HUES6 (cell line): ENCODE results near the gene DEGS1.

Experiments
- H3K27ac ChIP-seq: 2 replicates; pipeline ENCODE4 v1.7.0; 2013; ENCODE audit warnings: low read depth, mild to moderate bottlenecking, low read length, inconsistent platforms
- H3K27me3 ChIP-seq: 2 replicates; pipeline ENCODE4 v1.6.1; 2013; ENCODE audit warnings: low read length; ENCODE audit not compliant: control insufficient read depth, insufficient read depth
- H3K36me3 ChIP-seq: 2 replicates; pipeline ENCODE4 v1.6.1; 2013; ENCODE audit warnings: low read length; ENCODE audit not compliant: control insufficient read depth, insufficient read depth
- H3K4me1 ChIP-seq: 2 replicates; pipeline ENCODE4 v1.6.1; 2013; ENCODE audit warnings: low read length; ENCODE audit not compliant: control insufficient read depth, insufficient read depth
- H3K4me3 ChIP-seq: 2 replicates; pipeline ENCODE4 v1.5.1; 2013; ENCODE audit warnings: low read depth, low read length
- H3K9ac ChIP-seq: one replicate; pipeline ENCODE4 v1.6.1; 2013; ENCODE audit warnings: mild to moderate bottlenecking, low read length
- H3K9me3 ChIP-seq: 2 replicates; pipeline ENCODE4 v1.6.1; 2013; ENCODE audit warnings: low read depth, low read length; ENCODE audit not compliant: control insufficient read depth, insufficient read depth

Gene DEGS1

DNA sequence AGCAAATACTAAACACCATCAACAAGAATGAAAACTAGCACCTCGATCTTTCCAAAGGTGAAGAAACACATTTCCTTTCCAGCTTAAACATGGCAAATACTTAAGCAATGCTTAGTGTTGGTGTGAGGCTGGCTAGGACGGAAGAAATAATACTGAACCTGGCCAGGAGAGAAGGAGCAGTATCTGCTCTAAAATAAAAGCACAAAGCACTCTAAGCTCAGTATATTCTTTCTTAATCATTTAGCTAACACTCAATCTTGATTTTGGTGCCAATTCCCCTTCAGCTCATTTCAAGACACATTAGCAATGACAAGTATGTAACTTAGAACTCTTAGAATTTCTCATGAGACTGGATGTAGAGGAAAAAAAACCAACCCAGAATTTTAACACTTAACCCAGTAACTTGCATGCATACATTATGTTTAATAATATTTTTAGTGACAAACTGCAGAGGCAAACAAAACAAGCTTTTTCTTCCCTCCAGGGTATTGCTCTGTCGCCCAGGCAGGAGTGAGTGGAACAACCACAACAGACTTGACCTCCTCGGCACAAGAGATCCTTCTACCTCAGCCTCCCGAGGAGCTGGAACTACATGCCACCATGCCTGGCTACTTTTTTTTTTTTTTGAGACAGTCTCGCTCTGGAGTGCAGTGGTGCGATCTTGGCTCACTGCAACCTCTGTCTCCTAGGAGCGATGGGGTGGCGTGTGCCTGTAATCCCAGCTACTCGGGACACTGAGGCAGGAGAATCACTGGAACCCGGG, 54.3 kb downstream of the DEGS1 start:
- H3K4me3 ChIP-seq: no peak overlapping the region
- H3K27ac ChIP-seq: no peak overlapping the region
- no peak overlapping the region for H3K9ac ChIP-seq
- H3K27me3 ChIP-seq: no peaks in the 10 kb centered on the region
- peaks cover 43% of the 10 kb centered on the region for H3K4me1 ChIP-seq
- peaks cover 19% of the 10 kb centered on the region for H3K36me3 ChIP-seq
- no peaks in the 10 kb centered on the region for H3K9me3 ChIP-seq

DNA sequence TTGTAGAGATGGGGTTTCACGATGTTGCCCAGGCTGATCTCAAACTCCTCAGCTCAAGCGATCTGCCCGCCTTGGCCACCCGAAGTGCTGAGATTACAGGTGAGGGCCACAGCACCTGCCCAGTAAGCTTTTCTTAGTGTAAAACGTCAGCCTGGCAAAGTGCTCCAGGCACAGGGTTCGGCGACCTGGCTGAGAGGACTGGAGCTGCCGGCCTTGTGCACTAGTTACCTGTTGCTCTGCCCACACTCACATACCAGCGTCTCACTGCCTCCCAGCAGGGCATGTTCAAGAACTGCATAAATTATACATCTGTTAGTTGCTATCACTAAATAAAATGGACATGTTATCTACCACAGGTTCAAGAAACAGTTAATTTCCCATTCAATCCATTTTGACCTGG, 55.2 kb downstream of the DEGS1 start:
- Histone ChIP-seq H3K36me3 (peaks cover 10% of the 10 kb centered on the region), H3K9me3 (no peaks in the 10 kb centered on the region), H3K27me3 (no peaks in the 10 kb centered on the region), H3K4me1 (peaks cover 43% of the 10 kb centered on the region), H3K27ac (no peak overlapping the region), H3K4me3 (no peak overlapping the region), H3K9ac (no peak overlapping the region)

DNA sequence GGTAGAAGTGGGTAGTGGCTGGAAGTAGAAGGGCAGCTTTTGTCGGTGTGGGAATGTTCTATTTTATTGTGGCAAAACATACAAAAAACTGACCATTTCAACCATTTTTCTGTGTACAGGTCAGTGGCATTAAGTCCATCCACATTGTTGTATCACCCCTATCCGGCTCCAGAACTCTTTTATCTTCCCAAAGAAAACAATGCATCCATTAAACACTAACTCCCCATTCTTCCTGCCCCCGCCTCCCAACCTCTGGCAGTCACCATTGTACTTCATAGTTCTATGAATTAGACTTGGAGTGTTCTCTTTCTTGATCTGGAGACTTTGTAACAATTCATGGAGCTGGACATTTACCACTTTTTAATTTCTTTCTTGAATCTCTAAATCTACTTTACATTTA, 55.7 kb downstream of the DEGS1 start:
- no peak overlapping the region for H3K9ac ChIP-seq
- no peak overlapping the region for H3K27ac ChIP-seq
- no peak overlapping the region for H3K4me3 ChIP-seq
- H3K36me3 ChIP-seq: peaks cover 8% of the 10 kb centered on the region
- no peaks in the 10 kb centered on the region for H3K9me3 ChIP-seq
- H3K27me3 ChIP-seq: no peaks in the 10 kb centered on the region
- H3K4me1 ChIP-seq: peaks cover 43% of the 10 kb centered on the region
